IPS DF 4.7 (cell line): ENCODE measurements around the gene ATP2C1.
"Not testable (repeated sequence)": the region's sequence is repeated elsewhere in the genome, so short reads cannot be mapped to it uniquely, and the experiment has no call there.

Experiments used
- DNase-seq: peaks from one replicate; pipeline ENCODE4 v3.0.0-alpha.2; 2013; ENCODE audit warnings: low spot score; ENCODE audit errors: extremely low read depth

ATP2C1 gene

DNA sequence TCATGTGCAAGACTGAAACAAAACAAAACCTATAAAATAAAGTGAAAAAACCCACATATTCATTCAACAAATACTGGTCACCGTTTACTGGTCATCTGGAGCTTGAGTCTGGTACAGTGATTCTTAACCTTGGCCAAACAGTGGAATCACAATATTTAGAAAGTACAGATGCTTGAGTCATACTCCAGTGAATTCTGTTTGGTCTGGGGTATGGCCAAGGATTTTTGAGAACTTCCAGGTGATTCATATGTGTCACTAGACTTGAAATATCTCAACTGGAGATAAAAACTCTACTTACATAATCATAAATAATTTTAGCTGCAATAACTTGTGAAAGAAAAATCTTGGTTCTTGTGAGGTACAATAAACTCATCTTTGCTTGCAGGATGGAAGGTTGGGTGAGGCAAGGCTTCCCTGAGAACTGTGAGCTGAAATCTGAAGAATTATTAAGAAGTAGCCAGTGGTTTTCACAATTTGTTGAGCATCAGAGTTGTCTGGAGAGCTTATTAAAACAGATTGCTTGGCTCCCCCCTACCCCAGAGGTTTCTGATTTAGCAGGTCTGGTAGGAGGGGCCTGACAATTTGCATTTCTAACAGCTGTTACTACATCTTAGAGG is 142.4 kb downstream of the ATP2C1 start:
- DNase-seq, result no peak

DNA sequence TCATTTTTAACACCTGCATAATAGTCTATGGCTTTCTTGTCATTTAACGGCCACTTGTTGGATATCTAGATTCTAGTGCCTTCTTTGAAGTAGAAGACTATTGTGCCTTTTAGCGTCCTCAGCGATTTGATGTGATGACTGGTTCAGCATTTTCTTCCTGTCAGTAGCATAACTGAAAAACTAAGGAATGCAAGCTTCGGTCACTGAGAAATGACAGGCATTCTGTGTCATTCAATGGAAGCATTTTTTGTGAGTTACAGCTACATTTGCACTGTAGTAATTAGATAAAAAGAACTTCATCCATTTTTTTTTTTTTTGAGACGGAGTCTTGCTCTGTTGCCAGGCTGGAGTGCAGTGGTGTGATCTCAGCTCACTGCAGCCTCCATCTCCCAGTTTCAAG is 143.1 kb downstream of the ATP2C1 start:
- DNase-seq, result no peak

DNA sequence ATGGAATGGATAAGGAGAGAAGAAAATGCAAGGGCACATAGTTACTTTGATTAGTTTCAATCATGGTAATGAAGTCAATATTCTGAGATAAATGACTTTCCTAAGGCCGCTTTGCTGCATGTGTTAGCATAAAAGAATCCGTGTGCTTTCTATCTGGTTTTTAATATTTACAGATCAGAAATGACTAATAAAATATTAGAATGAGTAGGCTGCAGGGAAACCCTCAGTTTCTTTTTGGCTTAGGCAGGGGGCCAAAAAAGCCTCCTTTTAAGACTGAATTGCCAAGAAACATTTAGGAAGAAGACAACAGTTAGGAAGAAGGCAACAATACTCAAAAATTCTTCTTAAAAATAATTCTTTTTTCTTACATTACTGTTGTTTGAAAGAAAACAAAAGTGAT is 144.4 kb downstream of the ATP2C1 start:
- DNase-seq, result no peak

- not testable (repeated sequence) for DNase-seq
Observed at GRCh38 chr3:131042271-131042985, 148.5 kb downstream of the ATP2C1 start.

DNA sequence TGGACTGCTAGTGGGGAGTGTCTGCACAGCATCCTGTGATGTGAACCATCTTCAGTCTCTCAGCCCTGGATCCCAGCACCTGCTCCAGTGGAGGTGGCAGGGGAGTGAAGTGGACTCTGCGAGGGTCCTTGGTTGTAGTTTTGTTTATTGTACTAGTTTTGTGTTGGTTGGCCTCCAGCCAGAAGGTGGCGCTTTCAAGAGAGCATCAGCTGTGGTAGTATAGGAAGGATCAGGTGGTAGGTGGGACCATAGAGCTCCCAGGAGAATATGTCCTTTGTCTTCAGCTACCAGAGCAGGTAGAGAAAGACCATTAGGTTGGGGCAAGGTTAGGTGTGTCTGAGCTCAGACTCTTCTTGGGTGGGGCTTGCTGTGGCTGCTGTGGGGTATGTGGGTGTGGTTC is 153.7 kb downstream of the ATP2C1 start:
- no peak for DNase-seq

DNA sequence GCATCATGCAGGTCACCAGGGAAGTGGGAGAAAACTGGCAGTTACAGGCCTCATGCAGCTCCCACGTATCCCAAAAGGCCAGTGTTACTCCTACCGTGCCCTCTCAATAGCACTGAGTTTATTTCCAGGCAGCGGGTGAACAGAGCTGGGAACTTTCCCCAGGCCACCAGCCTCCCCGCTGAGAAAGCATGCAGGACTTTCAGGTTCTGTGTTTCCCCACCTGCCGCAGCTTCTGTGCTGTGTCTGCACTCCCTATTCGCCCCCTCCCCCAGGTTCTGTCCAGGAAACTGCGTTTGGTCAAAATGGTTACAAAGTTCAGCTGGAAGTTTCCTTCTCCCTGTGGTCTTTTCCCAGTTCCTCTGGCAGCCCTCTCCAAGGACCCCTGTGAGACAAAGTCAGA is 154.1 kb downstream of the ATP2C1 start:
- DNase-seq, result no peak

DNA sequence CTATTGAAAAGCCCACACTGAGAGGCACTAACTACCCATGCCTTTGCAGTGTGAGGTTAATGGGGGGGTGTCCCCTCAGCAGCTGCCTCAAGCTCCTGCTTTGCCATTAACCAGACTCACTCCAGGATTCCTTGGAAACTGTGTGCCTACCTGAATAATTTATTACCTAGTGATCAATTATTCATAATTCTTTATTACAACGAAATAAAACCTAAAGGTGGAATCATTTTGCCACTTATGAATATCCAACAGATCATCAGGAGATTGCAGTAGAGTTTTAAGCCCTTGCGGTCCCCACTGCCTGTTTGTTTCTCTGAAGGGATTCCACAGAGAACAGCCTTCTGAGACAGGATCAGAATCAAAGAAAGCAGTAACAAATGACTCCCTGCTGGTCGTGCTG is 156.1 kb downstream of the ATP2C1 start:
- DNase-seq, result no peak

DNA sequence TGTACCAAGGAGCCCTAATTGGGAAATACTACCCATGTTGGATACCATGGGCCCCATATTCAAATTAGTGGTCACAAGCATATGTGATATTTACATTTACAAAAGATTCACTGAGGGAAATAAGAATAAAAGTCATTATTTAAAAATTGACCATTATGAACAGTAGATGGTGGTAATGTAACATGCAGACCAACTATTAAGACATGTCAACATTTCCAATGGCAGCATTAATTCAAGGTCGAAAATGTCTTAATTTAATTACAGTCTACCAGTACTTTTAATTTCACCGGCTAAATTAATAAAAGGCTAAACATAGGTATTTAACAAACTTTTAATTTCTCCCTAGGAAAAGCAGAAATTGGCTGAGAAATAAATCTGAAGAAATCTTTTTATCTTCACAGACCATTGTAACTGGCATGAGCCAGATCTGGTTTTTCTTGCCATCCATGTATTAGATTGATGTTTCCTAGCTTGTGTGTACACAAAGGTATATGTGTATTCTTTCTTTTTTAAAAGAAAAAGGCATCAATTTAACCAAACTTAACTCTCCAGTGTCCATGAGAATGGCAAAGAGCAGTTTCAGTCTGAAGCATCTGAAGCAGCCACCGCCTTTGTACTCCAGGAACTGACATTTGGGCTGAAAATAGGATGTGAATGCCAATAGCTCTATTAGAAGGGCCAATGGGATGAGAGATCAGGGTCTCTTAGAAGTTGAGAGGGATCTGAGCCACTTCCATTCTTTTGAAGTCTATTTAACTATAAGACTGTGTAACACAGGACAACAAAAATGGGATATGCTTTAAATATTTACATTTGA is 159.4 kb downstream of the ATP2C1 start:
- no peak for DNase-seq
